Thyroid gland (tissue), 4 donors: Measurements from ENCODE around the gene CTSV. TPM values are rescaled to one million over a fixed set of nuclear protein-coding genes. Genes with fewer than 3 reads are reported as not detected.
"Not testable (repeated sequence)": the region's sequence is repeated elsewhere in the genome, so short reads cannot be mapped to it uniquely, and the experiment has no call there.

Source experiments
- DNase-seq, 2 donors: peaks; one replicate each; pipeline ENCODE4 v3.0.0-alpha.2; 2019
- H3K27ac ChIP-seq, 3 donors: fragments of 200-600 bp; sonication (generic); 1 replicate in 2 of 3; 2 replicates in 1 of 3; pipeline ENCODE4 v1.5.1; 2016 to 2019; ENCODE audit warnings: mild to moderate bottlenecking in 1 of 3, moderate library complexity in 1 of 3
- H3K27me3 ChIP-seq: fragments of 200-600 bp; sonication (generic); one replicate; pipeline ENCODE4 v1.5.1; 2019
- H3K36me3 ChIP-seq, 2 donors: fragments of 200-600 bp; sonication (generic); one replicate each; pipeline ENCODE4 v1.5.1; 2016 to 2019
- H3K4me1 ChIP-seq, 2 donors: fragments of 200-600 bp; sonication (generic); one replicate each; pipeline ENCODE4 v1.5.1; 2017 to 2019
- H3K4me3 ChIP-seq, 3 donors: fragments of 200-600 bp; sonication (generic); replicated peaks in 1 of 3; 1 replicate in 2 of 3; 2 replicates in 1 of 3; pipeline ENCODE4 v1.5.1; 2016; ENCODE audit warnings: mild to moderate bottlenecking in 1 of 3
- H3K9me3 ChIP-seq: fragments of 200-600 bp; sonication (generic); one replicate; pipeline ENCODE4 v1.5.1; 2017
- POLR2A ChIP-seq, 2 donors: fragments of 450-650 bp; IDR thresholded peaks; one replicate each; pipeline ENCODE4 v1.6.1; 2017; ENCODE audit warnings: antibody characterized with exemption in 2 of 2, mild to moderate bottlenecking in 2 of 2, moderate library complexity in 1 of 2
- whole genome bisulfite sequencing, 2 donors: methylation state at CpG; one replicate each; pipeline ENCODE4 v1.1.5; 2017; 5-methylcytosine and 5-hydroxymethylcytosine counted together
- intact Hi-C: fragments of 100-400 bp; cut with DNase I; formaldehyde crosslinking; loops from one replicate; pipeline ENCODE4 v1.15.1; 2023
- total RNA-seq, 4 donors: library from RNA; depleted of rRNA; stranded (reverse); fragments of >200 nt; gene quantifications; one replicate each; pipeline ENCODE4 v1.2.3, GENCODE V29; 2016
- TF ChIP-seq, protein P1 (sequence below), 6 experiments: fragments of 200-600 bp in 3 of 6; fragments of 450-650 bp in 3 of 6; sonication (generic) in 3 of 6; IDR thresholded peaks; one replicate each; pipeline ENCODE4 v1.5.1; 2016 to 2019; ENCODE audit warnings: antibody characterized with exemption in 6 of 6, mild to moderate bottlenecking in 2 of 6, inconsistent platforms in 1 of 6, moderate library complexity in 1 of 6

Gene CTSV
- 1 to 10 TPM in 3 of 4 donors, under 1 TPM in 1; 0.89 to 6.3 (median 2.2) TPM for total RNA-seq

DNA sequence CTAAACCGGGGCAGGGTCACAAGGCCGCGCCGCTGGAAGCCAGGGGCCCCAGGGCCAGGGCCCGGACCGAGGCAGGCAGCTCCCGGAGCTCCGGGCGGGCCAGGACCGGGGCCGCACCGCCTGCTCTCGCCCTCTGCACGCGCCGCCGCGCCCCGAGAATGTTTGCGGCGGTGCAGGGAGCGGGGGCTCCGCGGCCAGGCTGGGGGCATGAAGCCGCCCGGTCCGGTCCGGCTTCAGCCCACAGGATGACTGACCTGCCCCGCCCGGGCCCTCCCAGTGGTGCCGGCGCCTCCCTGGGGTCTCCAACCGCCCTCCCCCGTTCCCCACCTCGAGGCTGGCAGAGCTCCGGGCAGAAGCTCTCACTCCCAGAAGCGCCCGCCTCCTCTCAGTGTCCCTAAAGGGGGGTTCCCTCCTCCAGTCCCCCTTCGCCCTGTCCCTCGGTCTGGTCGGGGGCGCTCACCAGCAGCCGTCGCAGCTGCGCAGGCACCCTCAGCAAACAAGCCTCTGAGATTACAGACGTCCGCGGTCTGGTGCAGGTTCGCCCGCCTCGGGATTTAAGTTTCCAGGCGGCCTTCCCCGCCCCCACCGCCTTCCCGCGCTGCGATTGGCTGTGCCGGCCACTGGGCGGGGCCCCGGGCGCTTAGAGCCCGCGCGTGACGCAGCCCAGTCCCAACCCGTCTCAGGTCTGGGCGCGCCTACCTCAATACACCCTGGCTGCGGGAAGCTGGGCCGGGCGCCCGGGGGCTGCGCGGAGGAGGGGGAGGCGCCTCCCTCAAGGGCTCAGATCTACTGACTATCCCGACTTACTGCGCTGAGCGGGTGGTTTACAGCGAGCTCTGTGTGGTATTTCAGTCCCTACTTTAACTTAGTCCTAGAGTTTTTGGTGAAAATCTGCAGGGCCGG is at the start of gene CTSV:
TSS of gene CTSV (minus strand) at position 532 of the 903 bp plus-strand sequence. CDS start 1,099 bp downstream, outside the sequence.
- WGBS, 2 donors = 2 to 4% methylated on average over 17 to 47 of the region's 80 CpGs
- intact Hi-C loops = no loop called here
- peak within 1 kb of the TSS; percentile 31 to 48 (median 40) for H3K4me3 ChIP-seq
- H3K27ac ChIP-seq = peak within 1 kb of the TSS in 2 of 3 donors; percentile 22 to 29
- H3K4me1 ChIP-seq = peaks cover 0 to 6% of the 10 kb centered on the region in 2 donors
- no peaks in the 10 kb centered on the region for H3K27me3 ChIP-seq
- no peaks in the 10 kb centered on the region for H3K9me3 ChIP-seq
- H3K36me3 ChIP-seq = no peaks in the 10 kb centered on the region
- peak in 1 of 2 donors; percentile 79 for TF ChIP-seq POLR2A (IDR thresholded peaks at IDR 0.05)
- TF ChIP-seq, protein P1, sequence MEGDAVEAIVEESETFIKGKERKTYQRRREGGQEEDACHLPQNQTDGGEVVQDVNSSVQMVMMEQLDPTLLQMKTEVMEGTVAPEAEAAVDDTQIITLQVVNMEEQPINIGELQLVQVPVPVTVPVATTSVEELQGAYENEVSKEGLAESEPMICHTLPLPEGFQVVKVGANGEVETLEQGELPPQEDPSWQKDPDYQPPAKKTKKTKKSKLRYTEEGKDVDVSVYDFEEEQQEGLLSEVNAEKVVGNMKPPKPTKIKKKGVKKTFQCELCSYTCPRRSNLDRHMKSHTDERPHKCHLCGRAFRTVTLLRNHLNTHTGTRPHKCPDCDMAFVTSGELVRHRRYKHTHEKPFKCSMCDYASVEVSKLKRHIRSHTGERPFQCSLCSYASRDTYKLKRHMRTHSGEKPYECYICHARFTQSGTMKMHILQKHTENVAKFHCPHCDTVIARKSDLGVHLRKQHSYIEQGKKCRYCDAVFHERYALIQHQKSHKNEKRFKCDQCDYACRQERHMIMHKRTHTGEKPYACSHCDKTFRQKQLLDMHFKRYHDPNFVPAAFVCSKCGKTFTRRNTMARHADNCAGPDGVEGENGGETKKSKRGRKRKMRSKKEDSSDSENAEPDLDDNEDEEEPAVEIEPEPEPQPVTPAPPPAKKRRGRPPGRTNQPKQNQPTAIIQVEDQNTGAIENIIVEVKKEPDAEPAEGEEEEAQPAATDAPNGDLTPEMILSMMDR (IDR thresholded peaks at IDR 0.05) = no peak
- DNase-seq = peak; percentile 93 to 94

DNA sequence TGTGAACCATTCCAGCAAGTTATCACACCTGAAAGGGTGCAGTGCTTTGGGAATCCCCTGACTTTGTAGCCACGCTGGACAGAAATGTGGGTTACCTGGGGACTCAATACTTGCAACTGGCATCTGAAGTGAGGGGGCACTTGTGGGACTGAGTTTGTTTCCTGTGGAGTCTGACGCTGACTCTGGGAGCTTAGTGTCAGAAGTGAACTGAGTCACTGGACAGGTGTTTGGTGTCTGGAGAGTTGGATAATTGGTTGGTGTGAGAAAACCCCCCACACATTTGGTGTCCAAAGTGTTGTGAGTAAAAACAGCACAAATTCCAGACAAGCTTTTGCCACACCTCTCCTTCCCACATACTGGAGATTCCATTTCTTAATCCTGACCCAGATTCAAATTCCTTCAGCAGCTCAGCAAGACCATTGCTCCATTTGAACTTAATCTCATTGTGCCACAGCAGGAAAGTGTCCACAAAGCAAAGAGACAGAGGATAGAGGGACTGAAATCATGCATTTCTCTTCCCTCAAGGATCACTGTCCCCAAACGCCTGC is 48.8 kb upstream of the CTSV start:
- H3K4me3 ChIP-seq, H3K27ac ChIP-seq, DNase-seq, H3K36me3 ChIP-seq, intact Hi-C loops, H3K9me3 ChIP-seq, H3K4me1 ChIP-seq, H3K27me3 ChIP-seq: not testable (repeated sequence)
- 50 to 56% methylated on average over 3 of the region's 3 CpGs for WGBS, 2 donors

DNA sequence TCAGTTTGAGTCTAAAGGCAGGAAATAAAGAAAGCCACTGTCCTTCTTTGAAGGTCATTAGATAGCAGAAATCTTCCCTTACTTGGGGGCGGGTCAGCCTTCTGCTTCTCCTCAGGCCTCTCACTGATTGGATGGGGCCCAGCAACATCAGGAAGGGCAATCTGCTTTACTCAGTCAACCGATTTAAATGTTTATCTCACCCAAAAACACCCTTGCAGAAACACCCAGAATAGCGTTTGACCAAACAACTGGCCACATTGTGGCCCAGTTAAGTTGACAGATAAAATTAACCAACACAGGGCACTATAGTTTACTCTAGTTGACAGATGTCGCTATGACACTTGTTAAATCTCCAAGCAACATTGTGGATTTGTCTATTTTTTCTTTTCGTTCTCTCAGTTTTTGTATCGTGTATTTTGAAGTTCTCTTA is 45.6 kb upstream of the CTSV start:
- H3K9me3 ChIP-seq, H3K27ac ChIP-seq, H3K36me3 ChIP-seq, H3K4me3 ChIP-seq, intact Hi-C loops, DNase-seq, H3K4me1 ChIP-seq, H3K27me3 ChIP-seq: not testable (repeated sequence)
- 84 to 88% methylated on average over 6 of the region's 6 CpGs for WGBS, 2 donors

GRCh38 chr9:97078362-97078761 is 39.4 kb upstream of the CTSV start:
- no peaks in the 10 kb centered on the region for H3K9me3 ChIP-seq
- intact Hi-C loops = no loop called here
- no peak overlapping the region for H3K4me3 ChIP-seq
- no peaks in the 10 kb centered on the region for H3K27me3 ChIP-seq
- TF ChIP-seq, protein P1 (IDR thresholded peaks at IDR 0.05) = no peak
- no peak for TF ChIP-seq POLR2A (IDR thresholded peaks at IDR 0.05)
- no peak overlapping the region for H3K27ac ChIP-seq
- no peak for DNase-seq
- H3K36me3 ChIP-seq = no peaks in the 10 kb centered on the region
- WGBS, 2 donors = 61 to 68% methylated on average over 12 to 19 of the region's 25 CpGs
- peaks cover 5 to 7% of the 10 kb centered on the region in 2 donors for H3K4me1 ChIP-seq

DNA sequence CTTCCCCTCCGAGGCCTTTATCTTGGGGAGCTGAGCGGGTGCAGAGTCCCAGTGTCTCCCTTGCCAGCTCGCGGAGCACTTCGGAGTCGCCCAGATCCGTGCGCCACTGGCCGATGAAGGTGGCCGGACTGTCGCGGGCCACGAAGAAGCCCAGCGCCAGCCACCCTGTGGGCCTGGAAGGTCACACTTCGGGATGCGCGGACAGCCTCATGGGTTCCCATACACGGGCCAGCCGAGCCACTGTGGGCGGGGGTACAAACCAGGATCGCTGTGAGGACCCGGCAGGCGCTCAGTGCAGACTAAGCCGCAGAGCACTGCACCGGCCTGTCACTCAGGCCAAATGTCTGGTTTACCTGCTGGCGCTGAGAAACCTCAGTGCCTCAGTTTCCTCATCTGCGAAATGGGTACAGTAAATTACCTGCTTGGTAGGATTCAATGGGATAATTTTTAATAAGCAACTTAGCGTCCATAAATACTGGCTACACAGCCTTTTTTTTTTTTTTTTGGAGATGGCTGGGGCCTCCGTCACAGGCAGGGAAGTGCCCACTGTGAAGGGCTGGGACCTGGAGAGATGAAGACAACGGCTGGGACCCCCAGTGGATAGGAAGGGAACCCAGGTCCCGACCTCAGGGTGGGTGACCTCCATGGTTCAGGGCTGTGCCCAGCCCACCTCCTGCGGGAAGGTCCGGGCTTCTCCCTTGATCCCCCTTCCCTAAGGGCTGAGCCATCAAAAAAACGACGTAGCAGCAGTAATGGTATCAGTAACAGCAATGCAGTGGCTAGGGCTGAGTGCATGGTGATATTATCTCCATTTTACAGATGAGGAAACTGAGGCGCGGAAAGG is 38.7 kb upstream of the CTSV start:
- Histone ChIP-seq H3K4me3 (no peak overlapping the region), H3K27me3 (no peaks in the 10 kb centered on the region), H3K27ac (no peak overlapping the region), H3K9me3 (no peaks in the 10 kb centered on the region), H3K36me3 (no peaks in the 10 kb centered on the region), H3K4me1 (peaks cover 5 to 7% of the 10 kb centered on the region in 2 donors)
- no peak for TF ChIP-seq POLR2A (IDR thresholded peaks at IDR 0.05)
- TF ChIP-seq, protein P1 (IDR thresholded peaks at IDR 0.05) = no peak
- DNase-seq = no peak
- 68 to 79% methylated on average over 19 to 28 of the region's 37 CpGs for WGBS, 2 donors
- intact Hi-C loops = no loop called here

GRCh38 chr9:97076731-97077451 is 37.9 kb upstream of the CTSV start:
- WGBS, 2 donors = 17 to 21% methylated on average over 7 to 37 of the region's 56 CpGs
- H3K4me1 ChIP-seq, H3K36me3 ChIP-seq, intact Hi-C loops, DNase-seq, H3K9me3 ChIP-seq, H3K27ac ChIP-seq, H3K27me3 ChIP-seq: not testable (repeated sequence)
- H3K4me3 ChIP-seq = peak overlapping the region in 1 of 3 donors; percentile 7
